Stimulated activated CD8-positive, alpha-beta memory T cell treated with anti-CD3 and anti-CD28 coated beads, Interleukin-7, amount 100 ng/mL, for 48 hours (primary cell): ENCODE data around the gene RNASEH1.
A peak's percentile ranks its signal among the peaks of the same experiment; 100 is the strongest.
"Not testable (repeated sequence)": the region's sequence is repeated elsewhere in the genome, so short reads cannot be mapped to it uniquely, and the experiment has no call there.

Experiments
- DNase-seq, 2 donors: peaks; one replicate each; pipeline ENCODE4 v3.0.0-alpha.2; 2020; ENCODE audit warnings: low read depth in 1 of 2; ENCODE audit errors: extremely low read depth in 1 of 2

Gene RNASEH1

DNA sequence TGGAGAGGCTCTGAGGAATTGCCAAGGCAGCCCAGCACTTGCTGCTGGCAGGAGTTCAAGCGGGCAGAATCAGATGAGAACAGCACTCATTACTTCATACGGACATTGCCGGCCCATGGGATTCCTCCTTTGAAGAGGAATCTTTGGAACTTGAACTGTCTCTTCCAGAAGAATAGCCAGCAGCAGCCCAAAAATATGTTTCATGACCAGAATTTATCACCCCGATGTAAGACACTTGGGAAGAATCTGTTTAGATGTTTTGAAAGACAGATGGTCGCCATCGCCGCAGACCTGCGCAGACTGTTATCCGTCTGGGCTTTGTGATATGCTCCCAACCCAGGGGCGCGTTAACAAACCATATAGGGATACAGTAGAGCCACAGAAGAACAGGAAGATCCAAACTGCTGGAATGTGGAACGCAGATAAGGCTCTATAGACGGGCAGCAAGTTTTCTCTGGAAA is 35.1 kb downstream of the RNASEH1 start:
- no peak for DNase-seq

DNA sequence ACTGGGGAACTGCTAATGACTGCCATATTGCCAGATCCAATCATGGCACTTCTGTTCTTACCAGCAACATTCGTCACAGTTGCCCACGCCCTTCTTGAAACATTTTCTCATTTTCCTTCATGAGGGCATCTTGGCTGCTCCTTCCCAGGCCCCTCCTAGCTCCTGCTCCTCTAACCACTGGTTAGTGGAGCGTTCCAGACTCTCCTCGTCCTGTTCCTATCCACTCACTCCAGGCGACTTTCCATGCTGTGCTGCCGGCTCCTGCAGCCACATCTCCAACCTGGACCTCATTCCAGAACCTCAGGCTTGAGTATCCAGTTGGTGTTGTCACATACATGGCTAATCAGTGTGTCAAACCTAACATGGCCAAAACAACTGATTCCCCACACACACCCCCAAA is 37.5 kb downstream of the RNASEH1 start:
- DNase-seq, result no peak

DNA sequence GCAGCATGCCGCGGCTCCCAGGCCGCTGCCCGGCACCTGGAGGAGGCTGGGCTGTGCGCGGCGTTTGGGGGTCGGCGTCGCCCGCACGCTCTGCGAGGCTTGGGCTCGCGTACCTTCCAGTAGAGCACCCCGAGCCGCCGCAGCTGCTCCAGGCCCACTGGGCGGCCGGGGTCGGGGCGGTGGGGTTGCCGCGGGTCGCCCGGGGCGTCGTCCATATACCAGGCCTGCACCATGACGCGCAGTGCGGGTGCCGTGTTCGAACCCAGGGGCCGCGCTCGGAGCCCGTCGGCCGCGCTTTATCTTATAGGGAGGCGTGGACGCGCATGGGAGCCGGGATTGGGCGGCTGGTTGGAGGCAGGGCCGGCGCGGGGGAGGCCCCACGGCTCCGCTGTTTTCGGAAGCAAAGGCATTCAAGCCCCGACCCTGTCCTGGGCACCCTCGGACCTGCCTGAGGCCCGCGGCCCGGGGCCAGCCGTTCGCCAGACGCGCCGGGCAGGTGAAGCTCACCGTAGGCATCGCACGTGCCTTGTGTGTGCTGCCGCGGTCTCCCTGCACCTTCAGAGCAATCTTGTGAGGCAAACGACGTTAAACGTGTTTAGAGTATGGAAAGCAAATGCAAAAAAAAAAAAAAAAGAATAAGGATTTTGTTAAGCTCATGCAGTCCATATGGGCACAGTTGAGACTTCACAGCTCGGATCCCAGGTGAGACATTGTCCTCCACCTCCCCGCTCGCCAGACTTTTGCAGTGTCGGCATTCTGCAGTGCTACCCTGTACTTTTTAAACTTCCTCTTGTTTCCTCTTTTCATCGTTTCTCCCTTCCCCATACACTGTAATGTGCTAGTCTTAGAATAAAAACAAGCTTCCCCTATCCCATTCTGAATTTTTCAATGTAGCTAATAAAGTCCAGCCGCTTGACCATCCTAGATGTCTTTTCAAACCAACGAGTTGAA is 38.6 kb downstream of the RNASEH1 start, which contains the start of gene ADI1:
TSS of gene ADI1 (minus strand) at position 277 of the 951 bp plus-strand sequence. CDS start at position 233, 44 bp downstream.
- peak; percentile 63 to 72 for DNase-seq

DNA sequence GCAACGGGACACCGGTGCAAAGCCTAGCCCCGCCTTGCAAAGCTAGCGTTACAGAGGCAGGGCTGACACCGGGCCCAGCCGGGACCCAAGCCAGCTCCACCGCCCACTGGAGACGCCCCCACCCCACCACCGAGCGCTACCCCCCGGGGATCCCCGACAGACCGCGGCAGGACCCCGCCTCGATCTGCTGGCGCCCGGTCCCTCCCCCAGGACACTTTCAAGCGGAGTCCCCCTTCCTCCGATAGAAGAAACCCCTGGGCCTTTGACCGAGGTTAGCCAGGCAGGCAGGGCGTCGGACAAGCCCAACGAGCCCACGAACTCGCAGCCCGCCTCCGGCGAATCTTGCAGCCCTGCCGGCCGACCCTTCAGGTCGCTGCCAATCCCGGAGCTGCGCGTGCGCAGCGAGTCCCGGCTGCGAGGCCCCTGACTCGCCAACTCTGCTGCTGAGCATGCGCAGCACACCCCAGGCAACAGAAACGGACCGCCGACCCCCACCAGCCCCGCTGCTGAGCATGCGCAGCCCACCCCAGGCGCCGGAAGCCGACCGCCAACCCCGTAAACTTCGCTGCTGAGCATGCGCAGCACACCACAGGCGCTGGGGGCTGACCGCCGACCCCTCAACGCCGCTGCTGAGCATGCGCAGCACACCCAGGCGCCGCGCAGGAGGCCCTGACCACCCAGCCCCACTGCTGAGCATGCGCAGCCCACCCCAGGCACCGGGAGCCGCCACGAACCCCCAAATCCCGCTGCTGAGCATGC is 39.5 kb downstream of the RNASEH1 start:
- peak; percentile 97 to 99 for DNase-seq

DNA sequence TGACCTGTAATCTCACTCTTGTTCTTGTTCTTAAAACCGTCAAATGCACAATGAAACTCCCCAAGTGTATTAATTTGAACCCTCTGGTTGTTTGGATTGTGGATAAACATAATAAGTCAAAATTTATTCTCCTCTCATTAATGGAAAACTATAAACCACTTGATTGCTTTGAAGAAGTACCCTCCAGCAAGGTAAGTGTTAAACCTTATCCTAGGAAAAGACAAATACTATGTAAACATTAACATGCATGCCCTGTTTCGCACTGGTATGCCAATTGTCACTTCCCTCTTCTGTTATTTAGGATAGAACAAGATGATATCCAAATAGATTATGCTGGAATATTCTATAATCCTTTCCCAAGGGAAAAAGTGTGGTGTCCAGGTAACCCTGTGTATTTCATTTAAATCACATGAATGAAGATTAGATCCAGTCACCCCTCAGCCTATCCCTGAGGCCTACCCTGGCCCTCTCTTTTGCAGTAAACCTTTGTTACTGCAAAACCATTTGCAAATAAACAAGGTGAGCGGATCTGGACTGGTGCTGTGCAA is 40.1 kb downstream of the RNASEH1 start:
- DNase-seq, result no peak

DNA sequence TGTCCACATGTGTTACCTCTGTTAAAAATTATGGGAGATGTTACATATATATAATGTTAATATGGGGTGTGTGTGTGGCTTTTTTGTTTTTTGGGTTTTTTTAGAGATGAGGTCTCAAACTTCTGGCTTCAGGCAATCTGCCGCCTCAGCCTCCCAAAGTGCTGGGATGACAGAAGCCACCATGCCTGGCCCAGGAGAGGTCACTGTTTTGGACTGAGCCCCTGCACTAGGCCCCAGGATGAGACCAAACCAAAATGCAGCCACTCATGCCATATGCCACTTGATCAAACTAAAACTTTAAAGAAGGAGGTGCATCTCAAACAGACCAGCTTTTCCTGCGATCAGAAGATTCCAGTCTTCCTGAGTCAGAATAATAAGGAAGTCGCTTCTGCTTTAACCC is 41.3 kb downstream of the RNASEH1 start:
- DNase-seq, result no peak

DNA sequence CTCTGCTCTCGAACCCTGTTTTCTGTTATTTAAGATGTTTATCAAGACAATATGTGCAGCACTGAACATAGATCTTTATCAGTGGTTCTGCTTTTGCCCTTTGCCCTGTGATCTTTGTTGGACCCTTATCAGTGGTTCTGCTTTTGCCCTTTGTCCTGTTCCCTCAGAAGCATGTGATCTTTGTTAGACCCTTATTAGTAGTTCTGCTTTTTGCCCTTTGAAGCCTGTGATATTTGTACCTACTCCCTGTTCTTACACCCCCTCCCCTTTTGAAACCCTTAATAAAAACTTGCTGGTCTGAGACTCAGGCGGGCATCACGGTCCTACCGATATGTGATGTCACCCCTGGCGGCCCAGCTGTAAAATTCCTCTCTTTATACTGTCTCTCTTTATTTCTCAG is 42.7 kb downstream of the RNASEH1 start:
- not testable (repeated sequence) for DNase-seq

DNA sequence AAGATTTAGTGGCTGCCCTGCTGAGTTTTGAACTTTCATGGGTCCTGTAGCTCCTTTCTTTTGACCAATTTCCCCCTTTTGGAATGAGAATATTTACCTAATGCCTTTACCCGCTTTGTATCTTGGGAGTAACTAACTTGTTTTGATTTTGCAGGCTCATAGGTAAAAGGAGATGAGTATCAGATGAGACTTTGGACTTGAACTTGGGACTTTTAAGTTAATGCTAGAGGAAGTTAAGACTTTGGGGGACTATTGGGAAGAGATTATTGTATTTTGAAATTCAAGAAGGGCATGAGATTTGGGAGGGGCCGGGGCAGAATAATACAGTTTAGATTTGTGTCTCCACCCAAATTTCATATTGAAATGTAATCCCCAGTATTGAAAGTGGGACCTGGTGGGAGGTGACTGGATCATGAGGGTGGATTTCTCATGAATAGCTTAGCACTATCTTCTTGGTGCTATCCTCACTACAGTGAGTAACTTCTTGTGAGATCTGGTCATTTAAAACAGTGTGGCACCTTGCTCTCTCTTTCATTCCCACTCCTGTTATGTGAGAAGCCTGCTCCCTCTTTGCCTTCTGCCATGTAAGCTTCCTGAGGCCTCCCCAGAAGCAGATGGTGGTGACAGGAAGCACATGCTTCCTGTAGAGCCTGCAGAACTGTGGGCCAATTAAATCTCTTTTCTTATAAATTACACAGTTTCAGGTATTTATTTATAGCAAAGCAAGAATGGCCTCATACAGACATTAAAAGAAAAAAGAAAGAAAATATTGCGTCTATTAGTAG is 44.9 kb downstream of the RNASEH1 start:
- no peak for DNase-seq

DNA sequence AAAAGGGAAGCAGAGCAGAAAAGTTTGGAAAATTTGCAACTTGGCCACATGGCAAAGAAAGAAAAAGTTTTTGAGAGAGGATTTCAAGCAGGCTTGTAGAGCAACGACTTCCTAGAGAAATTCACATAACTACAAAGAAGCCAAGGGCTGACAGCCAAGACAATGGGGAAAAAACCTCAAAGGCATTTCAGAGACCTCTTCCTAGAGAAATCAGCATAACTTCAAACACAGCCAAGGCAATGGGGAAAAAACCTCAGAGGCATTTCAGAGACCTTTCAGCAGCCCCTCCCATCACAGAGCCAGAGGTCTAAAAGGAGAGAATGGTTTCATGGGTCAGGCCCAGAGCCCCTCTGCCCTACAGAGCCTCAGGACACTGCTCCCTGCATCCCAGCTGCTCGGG is 46.0 kb downstream of the RNASEH1 start:
- no peak for DNase-seq

DNA sequence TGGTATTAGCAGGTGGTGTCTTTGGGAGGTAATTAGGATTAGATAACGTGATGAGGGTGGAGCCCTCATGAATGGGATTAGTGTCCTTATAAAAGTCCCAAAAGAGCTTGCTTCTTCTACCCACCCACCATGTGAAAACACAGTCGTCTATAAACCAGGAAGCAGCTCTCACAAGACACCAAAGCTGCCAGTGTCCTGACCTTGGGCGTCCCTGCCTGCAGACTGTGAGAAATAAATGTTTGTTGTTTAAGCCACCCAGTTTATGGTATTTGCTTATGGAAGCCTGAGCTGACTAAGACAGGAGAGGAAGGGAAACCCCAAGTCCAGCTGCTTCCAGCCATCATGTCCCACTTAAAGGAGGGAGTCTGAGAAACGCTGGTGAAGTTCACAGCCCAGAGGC is 52.4 kb downstream of the RNASEH1 start:
- DNase-seq, result no peak

DNA sequence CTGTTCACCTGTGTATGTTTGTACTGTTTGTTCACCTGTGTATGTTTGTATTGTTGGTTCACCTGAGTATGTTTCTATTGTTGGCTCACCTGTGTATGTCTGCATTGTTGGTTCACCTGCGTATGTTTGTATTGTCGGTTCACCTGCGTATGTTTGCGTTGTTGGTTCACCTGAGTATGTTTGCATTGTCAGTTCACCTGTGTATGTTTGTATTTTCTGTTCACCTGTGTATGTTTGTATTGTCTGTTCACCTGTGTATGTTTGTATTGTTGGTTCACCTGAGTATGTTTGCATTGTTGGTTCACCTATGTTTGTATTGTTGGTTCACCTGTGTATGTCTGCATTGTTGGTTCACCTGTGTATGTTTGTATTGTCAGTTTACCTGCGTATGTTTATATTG is 53.4 kb downstream of the RNASEH1 start:
- no peak for DNase-seq

DNA sequence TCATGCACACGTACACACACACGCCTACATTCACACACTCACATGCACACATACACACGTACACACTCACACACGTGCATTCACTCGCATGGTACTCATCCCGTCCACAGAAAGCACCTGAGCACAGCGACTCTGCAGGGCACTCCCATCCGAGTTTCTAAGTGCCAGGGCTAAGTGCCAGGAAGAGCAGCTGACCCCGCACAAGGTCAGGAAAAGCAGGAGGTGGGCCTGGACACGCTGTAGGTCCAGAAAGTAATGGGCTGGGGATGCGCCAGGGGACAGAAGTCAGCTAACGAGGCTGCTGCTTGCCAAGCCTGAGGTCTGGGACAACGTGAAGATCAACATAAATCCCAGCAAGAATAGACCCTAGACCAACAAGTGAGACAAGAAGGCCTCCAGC is 54.6 kb downstream of the RNASEH1 start:
- DNase-seq, result no peak

DNA sequence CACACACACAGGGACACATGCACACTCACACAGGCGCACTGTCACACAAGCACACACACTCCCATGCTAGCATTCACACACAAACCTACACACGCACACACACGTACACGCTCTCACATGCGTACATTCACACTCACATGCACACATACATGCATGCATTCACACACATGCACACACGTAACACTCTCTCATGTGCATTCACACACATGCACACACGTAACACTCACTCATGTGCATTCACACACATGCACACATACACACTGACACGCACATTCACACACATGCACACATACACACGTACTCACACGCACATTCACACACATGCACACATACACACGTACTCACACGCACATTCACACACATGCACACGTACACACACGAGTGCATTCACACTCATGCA is 55.1 kb downstream of the RNASEH1 start:
- no peak for DNase-seq

DNA sequence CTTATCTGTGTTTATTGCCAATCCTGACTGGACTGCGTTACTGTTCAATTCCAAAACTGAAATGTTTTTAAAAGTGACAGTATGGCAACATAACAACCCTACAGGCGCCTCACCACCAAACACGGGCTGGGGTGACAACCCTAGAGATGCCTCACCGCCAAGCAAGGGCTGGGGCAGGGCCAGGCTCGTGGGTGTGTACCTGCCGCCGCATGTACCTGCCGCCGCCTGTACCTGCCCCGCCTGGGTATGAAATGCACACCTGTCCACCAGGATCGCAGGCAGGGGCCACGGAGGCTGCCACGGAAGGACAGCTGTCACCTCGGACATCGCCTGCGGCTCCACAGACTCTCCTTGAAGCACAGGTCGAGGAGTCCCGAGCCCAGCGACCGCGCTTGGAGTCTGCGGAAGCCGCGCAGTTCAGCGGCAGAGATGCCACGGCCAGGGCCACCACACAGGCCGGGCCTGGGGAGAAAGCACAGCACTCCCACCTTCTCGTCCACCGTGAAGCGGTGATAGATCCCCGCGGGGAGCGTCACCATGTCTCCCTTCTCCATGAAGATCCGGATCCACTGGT is 57.7 kb downstream of the RNASEH1 start:
- no peak for DNase-seq

DNA sequence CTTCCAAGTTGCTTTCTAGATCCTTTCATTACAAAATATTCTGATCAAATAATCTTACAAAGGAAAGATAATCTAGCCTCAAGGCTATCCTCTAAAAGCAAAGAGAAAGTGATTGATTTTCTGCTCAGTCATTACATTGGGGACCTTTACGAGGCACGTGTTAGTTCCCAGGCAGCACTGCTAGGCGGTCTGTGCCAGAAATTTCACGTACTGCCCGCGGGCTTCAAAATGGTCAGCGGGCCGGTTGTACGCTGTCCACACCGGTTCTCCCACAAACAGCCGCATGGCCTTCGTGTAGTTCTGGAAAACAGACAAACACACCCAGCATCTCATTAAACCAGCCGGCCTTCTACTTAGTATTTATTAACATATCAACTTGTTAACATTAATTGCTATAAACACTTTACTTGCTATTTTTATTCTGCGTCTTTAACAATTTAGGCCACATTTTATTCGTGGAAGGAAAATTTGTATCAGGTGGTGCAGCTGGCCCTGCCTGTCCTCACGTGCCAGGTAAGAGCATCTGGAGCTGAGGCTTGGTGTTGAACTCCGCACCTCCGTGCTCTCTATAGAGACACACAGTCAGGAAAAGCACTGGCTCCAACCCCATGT is 59.2 kb downstream of the RNASEH1 start:
- no peak for DNase-seq

DNA sequence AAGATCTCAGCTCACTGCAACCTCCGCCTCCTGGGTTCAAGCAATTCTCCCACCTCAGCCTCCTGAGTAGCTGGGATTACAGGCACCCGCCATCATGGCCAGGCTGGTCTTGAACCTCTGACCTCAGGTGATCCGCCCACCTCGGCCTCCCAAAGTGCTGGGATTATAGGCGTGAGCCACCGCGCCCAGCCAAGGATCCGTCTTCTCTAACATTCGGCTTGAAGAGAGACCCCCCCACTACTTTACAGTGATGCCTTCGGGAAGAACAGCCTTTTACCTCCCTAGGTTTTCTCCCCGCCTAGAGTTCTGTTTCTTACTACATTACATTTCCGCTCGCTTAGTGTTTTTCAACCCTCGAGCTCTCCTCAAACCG is 61.4 kb downstream of the RNASEH1 start:
- DNase-seq, result not testable (repeated sequence)
